Spinal cord (tissue), 10 donors: ENCODE measurements around the gene SERAC1. TPM values are rescaled to one million over a fixed set of nuclear protein-coding genes. Genes with fewer than 3 reads are reported as not detected.

Source experiments
- DNase-seq, 6 donors: peaks; one replicate each; pipeline versions ENCODE4 v3.0.0 to v3.0.0-alpha.2; 2013 to 2015; ENCODE audit warnings: low spot score in 6 of 6, low read depth in 4 of 6
- H3K27ac ChIP-seq: one replicate; pipeline ENCODE4 v1.5.1; 2013; ENCODE audit warnings: low read depth, low read length, control low read depth
- H3K27me3 ChIP-seq: one replicate; pipeline ENCODE4 v1.6.1; 2013; ENCODE audit warnings: low read length; ENCODE audit not compliant: control insufficient read depth, insufficient read depth
- H3K36me3 ChIP-seq: one replicate; pipeline ENCODE4 v1.6.1; 2013; ENCODE audit warnings: low read length; ENCODE audit not compliant: control insufficient read depth, insufficient read depth
- H3K4me1 ChIP-seq: one replicate; pipeline ENCODE4 v1.6.1; 2013; ENCODE audit warnings: low read length; ENCODE audit not compliant: control insufficient read depth, insufficient read depth
- H3K4me3 ChIP-seq: one replicate; pipeline ENCODE4 v1.5.1; 2013; ENCODE audit warnings: low read depth, low read length, control low read depth
- H3K9me3 ChIP-seq: one replicate; pipeline ENCODE4 v1.6.1; 2013; ENCODE audit warnings: low read length; ENCODE audit not compliant: control insufficient read depth, insufficient read depth
- WGBS: methylation state at CpG from one replicate; pipeline ENCODE4 v1.1.5; 2013; ENCODE audit warnings: missing lambda C conversion rate; ENCODE audit not compliant: insufficient coverage; 5-methylcytosine and 5-hydroxymethylcytosine counted together
- polyA plus RNA-seq, 2 donors: library from polyadenylated mRNA; unstranded; fragments of 120-200 nt; gene quantifications; one replicate each; pipeline ENCODE4 v1.2.1, GENCODE V29; 2013; ENCODE audit not compliant: insufficient read length in 2 of 2
- total RNA-seq, 2 donors: library from RNA; depleted of rRNA in 1 of 2; stranded (reverse); fragments of 120-200 nt in 1 of 2; fragments of >200 nt in 1 of 2; gene quantifications; one replicate each; pipeline versions ENCODE4 v1.2.3 to v1.2.4, GENCODE V29; 2013 to 2014
- donor health status: healthy.

SERAC1 gene
- total and polyA plus RNA-seq, 4 donors = 14.7 to 19.8 (median 15.7) TPM

- H3K9me3 ChIP-seq = no peaks in the 10 kb centered on the region
- peaks cover 17% of the 10 kb centered on the region for H3K36me3 ChIP-seq
- H3K4me1 ChIP-seq = peaks cover 13% of the 10 kb centered on the region
- H3K4me3 ChIP-seq = no peak overlapping the region
- WGBS = 58% methylated on average over 31 of the region's 32 CpGs
- no peaks in the 10 kb centered on the region for H3K27me3 ChIP-seq
- H3K27ac ChIP-seq = peak overlapping the region; percentile 48
- peak in 3 of 6 donors; percentile 23 to 75 (median 73) for DNase-seq
Observed at GRCh38 chr6:158086504-158087223, 81.4 kb downstream of the SERAC1 start.

- Histone ChIP-seq H3K36me3 (peaks cover 21% of the 10 kb centered on the region), H3K4me3 (no peak overlapping the region), H3K27ac (peak overlapping the region; percentile 48), H3K4me1 (peaks cover 13% of the 10 kb centered on the region), H3K27me3 (no peaks in the 10 kb centered on the region), H3K9me3 (no peaks in the 10 kb centered on the region)
- DNase-seq = no peak
- 86% methylated on average over 1 of the region's 2 CpGs for WGBS
Observed at GRCh38 chr6:158086054-158086503, 82.0 kb downstream of the SERAC1 start.

GRCh38 chr6:158085261-158086053 lies 82.6 kb downstream of the SERAC1 start:
- no peak overlapping the region for H3K27ac ChIP-seq
- H3K9me3 ChIP-seq = no peaks in the 10 kb centered on the region
- DNase-seq = no peak
- no peaks in the 10 kb centered on the region for H3K27me3 ChIP-seq
- no peak overlapping the region for H3K4me3 ChIP-seq
- peaks cover 21% of the 10 kb centered on the region for H3K36me3 ChIP-seq
- WGBS = 85% methylated on average over 16 of the region's 21 CpGs
- peaks cover 13% of the 10 kb centered on the region for H3K4me1 ChIP-seq

- H3K27me3 ChIP-seq = no peaks in the 10 kb centered on the region
- WGBS = 96% methylated on average over 19 of the region's 23 CpGs
- no peak overlapping the region for H3K27ac ChIP-seq
- H3K9me3 ChIP-seq = no peaks in the 10 kb centered on the region
- no peak overlapping the region for H3K4me3 ChIP-seq
- peaks cover 13% of the 10 kb centered on the region for H3K4me1 ChIP-seq
- H3K36me3 ChIP-seq = peaks cover 21% of the 10 kb centered on the region
- DNase-seq = no peak
Observed at GRCh38 chr6:158083455-158084325, 84.4 kb downstream of the SERAC1 start.

GRCh38 chr6:158081657-158081935 lies 86.5 kb downstream of the SERAC1 start:
- DNase-seq = no peak
- no peaks in the 10 kb centered on the region for H3K27me3 ChIP-seq
- H3K4me3 ChIP-seq = no peak overlapping the region
- H3K36me3 ChIP-seq = peaks cover 20% of the 10 kb centered on the region
- WGBS = 100% methylated on average over 2 of the region's 6 CpGs
- H3K27ac ChIP-seq = no peak overlapping the region
- H3K9me3 ChIP-seq = no peaks in the 10 kb centered on the region
- H3K4me1 ChIP-seq = peaks cover 5% of the 10 kb centered on the region

- H3K36me3 ChIP-seq = peaks cover 16% of the 10 kb centered on the region
- DNase-seq = no peak
- 86% methylated on average over 16 of the region's 18 CpGs for WGBS
Observed at GRCh38 chr6:158080849-158081656, 87.0 kb downstream of the SERAC1 start.

GRCh38 chr6:158078320-158078719 lies 89.7 kb downstream of the SERAC1 start:
- H3K27ac ChIP-seq = no peak overlapping the region
- no peaks in the 10 kb centered on the region for H3K9me3 ChIP-seq
- no CpG with 5 or more reads among the region's 7 CpGs for WGBS
- H3K36me3 ChIP-seq = peaks cover 10% of the 10 kb centered on the region
- H3K4me3 ChIP-seq = no peak overlapping the region
- no peak for DNase-seq
- H3K4me1 ChIP-seq = peaks cover 3% of the 10 kb centered on the region
- no peaks in the 10 kb centered on the region for H3K27me3 ChIP-seq

More at GRCh38 chr6:158080849-158081656, 87.0 kb downstream of the SERAC1 start:
- no peaks in the 10 kb centered on the region for H3K27me3 ChIP-seq
- no peak overlapping the region for H3K4me3 ChIP-seq
- H3K27ac ChIP-seq = no peak overlapping the region
- H3K4me1 ChIP-seq = no peaks in the 10 kb centered on the region
- no peaks in the 10 kb centered on the region for H3K9me3 ChIP-seq

GRCh38 chr6:158077676-158078075 lies 90.4 kb downstream of the SERAC1 start:
- Histone ChIP-seq H3K36me3 (peaks cover 4% of the 10 kb centered on the region), H3K4me1 (peaks cover 3% of the 10 kb centered on the region), H3K4me3 (no peak overlapping the region), H3K27me3 (no peaks in the 10 kb centered on the region), H3K27ac (no peak overlapping the region), H3K9me3 (no peaks in the 10 kb centered on the region)
- no peak for DNase-seq
- 71% methylated on average over 10 of the region's 10 CpGs for WGBS

- Histone ChIP-seq H3K27ac (no peak overlapping the region), H3K4me1 (peaks cover 3% of the 10 kb centered on the region), H3K36me3 (peaks cover 5% of the 10 kb centered on the region), H3K4me3 (no peak overlapping the region), H3K27me3 (no peaks in the 10 kb centered on the region), H3K9me3 (no peaks in the 10 kb centered on the region)
- WGBS = 91% methylated on average over 11 of the region's 18 CpGs
- DNase-seq = no peak
Observed at GRCh38 chr6:158076548-158076947, 91.5 kb downstream of the SERAC1 start.
